HL-60/S4 treated with retinoic acid at 250 ng/mL for 4 days and 3 days (cell line): Measurements from ENCODE around the gene MAGEB16.

Experiments used
- in situ Hi-C: fragments of 300-500 bp; cut with MboI; formaldehyde crosslinking; loops from 2 replicates; pipeline ENCODE4 v1.7.0; 2022; ENCODE audit warnings: low sequenced_read_pairs

The MAGEB16 gene

DNA sequence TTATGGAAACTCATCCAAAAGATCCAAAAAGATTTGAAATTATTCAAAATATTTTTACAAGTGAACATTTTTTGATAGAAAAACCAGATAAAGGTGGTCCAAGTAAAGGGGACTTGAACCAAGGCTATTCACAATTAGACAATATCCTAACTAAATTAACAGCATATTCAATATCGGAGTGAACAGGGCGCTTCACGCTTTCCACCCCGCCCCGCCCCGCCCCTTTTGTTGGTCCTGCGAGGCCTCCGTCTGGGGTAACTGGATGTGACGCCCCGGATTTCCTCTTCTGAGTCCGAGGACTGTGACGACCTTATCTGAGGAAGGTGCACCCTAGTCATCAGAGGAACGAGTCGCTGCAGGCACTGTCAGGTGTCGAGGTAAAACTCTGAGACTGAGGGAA is at the start of gene MAGEB16:
MAGEB16 (plus strand) TSS at position 301 of the 400 bp plus-strand sequence. CDS start 3,855 bp downstream, outside the sequence.
- in situ Hi-C loops, result no loop called here

DNA sequence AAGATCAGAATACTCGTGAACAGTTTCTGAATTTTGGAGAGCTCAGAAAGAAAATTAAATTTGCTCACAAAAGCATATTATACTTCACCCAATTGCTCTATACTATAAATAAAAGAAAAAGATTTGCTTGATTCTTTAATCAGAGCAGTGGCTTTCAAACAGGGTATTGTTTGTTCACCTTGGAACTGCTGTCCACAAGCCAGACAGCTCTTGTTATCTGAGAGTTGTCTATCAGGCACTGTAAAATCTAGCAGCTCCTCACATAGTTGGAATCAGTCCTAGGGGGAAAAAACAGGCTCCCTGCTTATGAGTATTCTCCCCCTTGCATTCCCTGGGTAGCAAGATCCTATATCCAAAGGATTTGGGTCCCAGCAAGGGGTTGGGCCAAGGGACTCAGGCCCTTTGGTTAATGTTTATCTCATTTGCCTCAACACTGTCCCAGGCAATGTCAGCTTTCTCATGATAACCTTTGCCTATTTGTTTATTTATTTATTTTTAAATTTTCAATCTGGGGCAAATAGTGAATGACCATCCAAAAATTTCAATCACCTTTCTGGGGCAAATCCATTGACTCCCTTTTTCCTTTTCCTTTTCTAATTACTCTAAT is 24.1 kb upstream of the MAGEB16 start:
- in situ Hi-C loops, result no loop called here

DNA sequence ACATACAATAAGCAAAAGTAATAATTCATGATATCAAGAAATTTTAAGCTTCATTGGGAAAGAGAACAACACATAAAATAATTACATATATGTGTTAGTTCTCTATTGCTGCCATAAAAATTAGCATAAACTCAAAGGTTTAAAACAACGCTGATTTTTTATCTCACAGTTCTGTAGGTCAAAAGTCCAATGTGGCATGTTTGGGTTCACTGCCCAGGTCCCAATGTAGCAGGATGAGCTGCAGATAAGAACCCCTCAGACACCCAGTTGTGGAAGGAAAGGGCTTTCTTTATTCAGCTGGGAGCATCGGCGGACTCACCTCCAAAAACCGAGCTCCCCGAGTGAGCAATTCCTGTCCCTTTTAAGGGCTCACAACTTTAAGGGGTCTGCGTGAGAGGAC is 13.1 kb upstream of the MAGEB16 start:
- in situ Hi-C loops, result no loop called here

DNA sequence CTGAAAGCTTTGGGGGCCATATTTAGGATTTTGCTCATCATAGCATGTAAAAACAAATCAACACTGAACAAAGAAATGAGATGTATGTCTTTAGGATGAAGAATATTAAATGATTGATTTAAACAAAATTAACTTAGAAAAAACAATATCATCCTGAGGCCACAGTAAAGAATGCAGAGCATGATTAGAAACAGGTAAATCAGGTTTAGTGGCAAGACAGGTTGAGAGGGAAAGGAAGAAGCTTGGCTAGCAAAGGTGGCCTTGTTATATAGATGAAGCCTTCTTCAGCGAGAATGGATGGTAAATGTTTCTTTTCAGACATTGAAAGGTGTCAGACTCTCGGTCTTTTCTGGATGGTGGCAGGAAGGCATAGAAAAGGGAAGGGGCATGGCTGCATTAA is 11.9 kb upstream of the MAGEB16 start:
- in situ Hi-C loops, result no loop called here

DNA sequence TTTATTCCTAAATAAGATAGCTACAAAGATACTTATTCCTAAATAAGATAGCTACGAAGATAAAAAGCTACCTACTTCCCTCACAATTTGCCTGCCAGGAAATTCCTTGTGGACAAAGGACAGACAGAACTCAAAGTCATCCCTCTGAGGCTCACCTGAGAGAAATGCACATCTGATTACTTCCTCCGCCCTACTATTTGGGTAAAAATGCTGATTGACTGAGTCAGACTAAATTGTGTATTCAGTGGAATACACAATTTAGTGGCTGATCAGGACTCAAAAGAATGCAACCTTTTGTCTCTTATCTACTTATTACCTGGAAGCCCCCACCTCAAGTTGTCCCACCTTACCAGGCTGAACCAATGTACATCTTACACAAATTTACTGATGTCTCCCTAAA is 10.3 kb upstream of the MAGEB16 start:
- in situ Hi-C loops, result no loop called here

DNA sequence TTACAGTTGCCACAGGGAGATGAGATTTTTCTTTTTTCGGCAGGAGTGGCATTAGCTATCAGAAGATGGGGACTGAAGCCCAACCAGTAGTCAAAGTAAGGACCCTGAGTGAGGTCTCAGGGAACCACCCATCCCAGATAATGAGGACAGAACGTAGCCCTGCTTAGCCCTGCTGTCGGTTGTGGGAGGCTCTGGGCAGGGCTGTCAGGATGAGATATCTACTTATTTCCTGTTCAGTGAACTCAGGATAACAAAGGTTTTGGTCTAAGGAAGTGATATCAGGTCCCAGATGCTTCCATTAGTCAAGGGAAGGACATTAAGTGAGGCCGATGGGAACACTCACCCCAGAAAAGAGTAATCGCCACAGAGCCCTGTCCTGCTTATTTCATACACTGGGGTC is 2.3 kb downstream of the MAGEB16 start:
- in situ Hi-C loops, result no loop called here

DNA sequence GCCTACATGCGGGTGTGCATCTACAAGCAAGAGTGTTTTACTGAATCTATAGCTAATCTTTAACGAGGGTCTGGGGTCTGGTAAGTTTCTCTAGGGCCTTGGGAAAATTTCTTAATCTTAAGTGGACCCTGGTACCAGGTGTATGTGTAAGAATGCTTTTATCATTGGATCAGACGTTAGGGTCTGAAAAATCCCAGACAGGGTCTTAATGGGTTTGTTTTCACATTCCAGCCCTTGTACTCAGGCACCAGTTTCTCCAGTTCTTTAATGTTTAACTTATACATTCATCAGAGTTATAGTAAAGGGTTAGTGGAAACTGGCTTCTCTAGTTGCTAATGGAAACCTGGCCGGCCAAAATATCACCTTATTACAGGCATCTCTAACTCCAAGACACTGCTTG is 11.6 kb downstream of the MAGEB16 start:
- in situ Hi-C loops, result no loop called here

DNA sequence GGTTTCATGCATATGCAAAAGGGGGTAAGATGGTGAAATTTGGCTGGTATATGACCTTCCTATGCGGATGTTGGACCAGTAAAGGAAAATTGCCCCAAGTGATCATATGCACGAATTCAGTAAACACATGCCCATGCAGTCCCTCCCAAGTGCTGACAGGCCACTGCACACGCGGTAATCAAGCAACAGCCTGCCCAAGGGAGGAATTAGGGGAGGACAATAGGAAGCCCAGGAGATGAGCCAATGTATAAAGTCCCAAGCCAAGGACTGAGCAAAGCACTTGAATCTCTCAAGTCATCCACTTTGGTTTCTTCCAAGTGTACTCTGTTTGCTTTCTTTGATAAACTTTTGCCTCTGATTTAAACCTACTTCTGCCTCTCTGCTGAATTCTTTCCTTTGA is 21.1 kb downstream of the MAGEB16 start:
- in situ Hi-C loops, result no loop called here

DNA sequence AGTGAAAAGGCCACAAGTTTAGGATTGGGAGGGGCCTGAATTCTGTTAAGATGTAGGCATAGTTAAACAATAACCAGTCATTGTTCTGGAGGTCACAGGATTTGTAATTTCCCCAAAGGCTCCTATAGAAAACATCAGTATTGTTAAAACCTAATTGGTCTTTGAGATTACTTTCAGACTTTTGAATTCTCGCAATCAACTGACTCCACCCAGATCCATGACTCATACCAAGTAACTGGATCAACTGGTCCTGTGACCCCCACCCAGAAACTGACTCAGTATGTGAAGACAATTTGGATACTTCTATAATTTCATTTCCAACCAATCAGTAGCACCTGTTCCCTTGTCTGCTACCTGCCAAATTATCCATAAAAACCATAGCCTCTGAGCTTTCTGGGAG is 28.4 kb downstream of the MAGEB16 start:
- in situ Hi-C loops, result no loop called here

DNA sequence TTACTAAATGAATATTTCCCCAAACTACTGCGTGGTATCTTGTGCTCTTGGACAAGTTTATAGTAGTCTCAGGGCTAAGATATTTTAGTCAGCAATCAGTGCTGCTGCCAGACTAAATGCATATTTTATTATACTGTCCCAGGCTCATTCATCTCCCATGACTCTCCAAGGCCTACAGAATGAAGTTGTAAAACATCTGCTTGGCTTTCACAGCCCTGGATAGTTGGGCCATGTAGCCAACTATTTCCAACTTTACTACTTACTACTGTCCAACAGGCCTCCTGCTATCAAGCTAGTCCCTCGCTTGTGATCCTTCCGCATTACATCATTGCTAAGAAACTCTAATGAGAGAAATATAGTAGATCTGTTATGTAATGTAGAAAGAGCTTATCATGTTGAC is 31.4 kb downstream of the MAGEB16 start:
- in situ Hi-C loops, result no loop called here

DNA sequence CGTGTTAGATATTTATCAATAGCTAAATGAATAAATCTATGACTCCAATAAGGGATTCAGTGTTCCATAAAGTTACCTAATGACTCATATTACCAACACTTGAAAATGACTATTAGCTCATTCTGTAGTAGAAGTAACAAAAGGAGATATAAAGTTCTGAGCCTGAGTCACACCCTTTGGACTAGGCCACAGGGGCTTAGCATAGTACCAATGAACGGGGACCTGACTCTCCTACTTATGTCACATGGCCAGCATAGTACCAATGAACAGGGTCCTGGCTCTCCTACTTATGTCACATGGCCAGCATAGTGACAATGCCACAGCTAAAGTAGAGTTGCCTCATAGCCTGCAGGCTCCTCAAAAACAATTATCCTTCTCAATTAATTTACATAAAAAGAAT is 43.7 kb downstream of the MAGEB16 start:
- in situ Hi-C loops, result no loop called here

DNA sequence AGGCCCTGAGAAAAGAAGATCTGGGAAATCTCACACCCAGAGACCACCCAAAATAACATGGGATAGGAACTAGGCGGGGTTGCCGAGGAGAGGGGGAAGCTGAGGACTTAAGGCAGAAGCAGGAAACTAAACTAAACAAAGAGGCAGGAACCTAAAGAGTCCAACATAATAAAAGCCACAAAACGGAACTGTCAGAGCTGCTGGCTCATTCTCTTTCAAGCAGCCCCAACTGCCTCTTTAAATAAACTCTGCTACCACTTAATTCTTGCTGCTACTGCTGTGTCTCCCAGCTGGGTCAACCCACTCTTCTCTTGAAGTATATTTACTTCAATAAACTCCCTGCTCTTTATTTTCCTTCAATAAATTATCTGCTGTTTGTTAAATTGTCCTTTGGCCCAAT is 44.5 kb downstream of the MAGEB16 start:
- in situ Hi-C loops, result no loop called here

DNA sequence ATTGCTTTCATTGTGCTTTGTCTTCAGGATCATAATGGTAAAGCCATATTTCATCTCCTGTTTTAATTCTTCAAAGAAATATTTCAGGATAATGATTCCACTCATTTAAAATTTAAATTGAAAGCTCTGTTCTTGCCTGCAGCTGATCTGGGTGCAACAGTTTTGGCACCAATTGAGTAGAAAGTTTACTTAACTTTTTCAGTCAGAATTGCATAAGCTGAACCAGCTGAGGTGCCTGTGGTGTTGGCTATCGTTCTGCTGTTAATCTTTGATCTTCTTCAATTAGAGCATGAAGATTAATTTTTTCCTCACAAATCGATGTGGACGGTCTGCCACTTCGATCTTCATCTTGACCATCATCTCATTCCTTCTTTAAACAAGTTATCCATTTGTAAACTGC is 49.6 kb downstream of the MAGEB16 start:
- in situ Hi-C loops, result no loop called here
